ENCODE results near the gene PRAMEF15.
A peak's percentile ranks its signal among the peaks of the same experiment; 100 is the strongest.
"Not testable (repeated sequence)": the region's sequence is repeated elsewhere in the genome, so short reads cannot be mapped to it uniquely, and the experiment has no call there.

PRAMEF15 gene

DNA sequence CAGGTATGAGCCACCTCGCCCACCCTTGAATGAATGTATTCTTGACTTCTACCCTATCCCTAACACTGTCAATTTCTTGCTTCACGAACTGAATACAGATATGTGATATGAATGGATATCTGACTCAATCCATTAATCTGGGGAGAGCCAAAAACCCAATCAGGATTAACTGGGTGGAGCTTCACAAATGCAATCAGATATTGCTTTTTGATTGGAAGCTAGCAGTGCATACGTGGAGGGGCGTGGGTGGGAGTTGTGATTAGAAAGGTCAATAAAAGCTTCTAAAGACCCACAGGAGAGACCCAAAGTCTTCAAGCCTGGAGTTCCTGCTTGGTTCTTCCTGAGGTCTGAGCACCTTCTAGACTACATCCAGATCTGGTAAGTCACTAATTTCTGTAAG lies at the start of gene PRAMEF15:
TSS of gene PRAMEF15 (plus strand) at position 301 of the 400 bp plus-strand sequence. CDS start 2,827 bp downstream, outside the sequence.
- DNase-seq, result not testable (repeated sequence)

DNA sequence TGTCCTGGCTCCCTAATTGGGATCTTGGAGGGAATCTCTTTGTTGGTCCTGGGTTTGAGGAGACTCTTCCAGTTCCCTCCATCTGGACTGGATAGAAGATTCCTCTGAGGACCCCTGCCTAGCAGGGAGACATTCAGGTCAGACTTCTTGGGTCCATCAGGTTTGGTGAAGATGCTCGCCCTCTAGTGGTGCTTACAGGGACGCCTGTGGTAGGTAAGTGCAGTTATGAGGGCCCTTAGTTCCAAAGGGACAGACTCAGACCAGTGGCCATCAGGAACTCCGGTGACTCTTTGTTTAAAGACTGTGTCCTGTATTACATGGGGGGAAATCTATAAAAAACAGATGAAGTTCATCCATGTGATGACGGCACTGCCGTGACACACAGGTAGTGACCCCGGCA lies 38.4 kb upstream of the PRAMEF15 start:
- not testable (repeated sequence) for DNase-seq

DNA sequence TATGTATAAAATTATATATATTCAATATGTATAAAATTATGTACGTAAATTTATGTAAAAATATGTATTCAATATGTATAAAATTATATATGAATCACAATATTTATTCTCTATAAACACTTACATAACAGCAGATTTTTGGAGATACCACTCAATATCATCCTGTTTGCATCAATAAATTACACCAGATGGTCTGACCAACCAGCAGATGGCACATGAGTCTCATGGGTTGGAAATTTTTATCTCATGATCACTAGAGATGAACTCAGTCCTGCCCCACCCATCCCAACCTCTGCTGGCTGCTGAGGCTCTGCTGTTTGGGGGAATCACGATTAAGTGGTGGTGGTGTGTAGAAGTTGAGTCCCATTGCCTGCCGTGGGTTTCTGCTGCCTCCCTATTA lies 35.8 kb upstream of the PRAMEF15 start:
- DNase-seq, result not testable (repeated sequence)

DNA sequence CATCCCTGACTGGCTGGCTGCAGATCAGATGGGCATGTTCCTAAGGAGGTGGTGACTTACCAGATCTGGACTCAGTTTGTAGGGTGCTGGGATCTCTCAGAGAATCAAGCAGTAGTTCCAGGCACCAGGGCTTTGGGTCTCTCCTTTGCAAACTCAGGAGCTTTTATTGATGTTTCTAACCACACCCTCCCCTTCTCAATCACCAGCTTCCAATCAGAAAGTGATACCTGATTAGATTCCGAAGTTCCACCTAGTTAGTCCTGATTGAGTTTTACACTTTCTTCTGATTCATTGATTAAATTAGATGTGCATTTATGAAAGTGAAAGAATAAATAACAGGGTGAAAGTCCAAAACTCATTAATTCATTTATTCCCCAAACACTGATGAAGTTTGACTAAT lies 30.3 kb upstream of the PRAMEF15 start, which contains the start of gene PRAMEF8:
TSS of gene PRAMEF8 (minus strand) at position 101 of the 400 bp plus-strand sequence. CDS start 1,046 bp downstream, outside the sequence.
- not testable (repeated sequence) for DNase-seq

DNA sequence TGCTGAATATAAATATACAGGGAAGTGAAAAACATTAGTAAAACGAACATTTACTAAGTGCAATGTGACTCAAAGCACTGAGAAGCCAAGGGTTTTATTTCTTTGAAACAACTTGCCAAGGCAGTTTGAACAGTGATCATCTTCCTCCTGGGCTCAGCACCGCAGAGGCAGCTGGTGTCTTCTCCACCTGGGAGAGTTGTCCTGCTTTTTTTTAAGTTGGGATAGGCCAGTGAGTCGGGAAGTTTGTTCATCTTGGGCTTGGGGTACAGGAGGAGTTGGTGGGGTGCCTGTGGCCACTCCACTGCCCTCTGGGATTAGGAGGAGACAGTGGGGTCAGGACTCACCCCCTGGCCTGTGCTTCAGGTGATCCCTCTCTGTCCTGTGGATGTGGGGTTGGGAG lies 26.4 kb upstream of the PRAMEF15 start:
- DNase-seq, result not testable (repeated sequence)

DNA sequence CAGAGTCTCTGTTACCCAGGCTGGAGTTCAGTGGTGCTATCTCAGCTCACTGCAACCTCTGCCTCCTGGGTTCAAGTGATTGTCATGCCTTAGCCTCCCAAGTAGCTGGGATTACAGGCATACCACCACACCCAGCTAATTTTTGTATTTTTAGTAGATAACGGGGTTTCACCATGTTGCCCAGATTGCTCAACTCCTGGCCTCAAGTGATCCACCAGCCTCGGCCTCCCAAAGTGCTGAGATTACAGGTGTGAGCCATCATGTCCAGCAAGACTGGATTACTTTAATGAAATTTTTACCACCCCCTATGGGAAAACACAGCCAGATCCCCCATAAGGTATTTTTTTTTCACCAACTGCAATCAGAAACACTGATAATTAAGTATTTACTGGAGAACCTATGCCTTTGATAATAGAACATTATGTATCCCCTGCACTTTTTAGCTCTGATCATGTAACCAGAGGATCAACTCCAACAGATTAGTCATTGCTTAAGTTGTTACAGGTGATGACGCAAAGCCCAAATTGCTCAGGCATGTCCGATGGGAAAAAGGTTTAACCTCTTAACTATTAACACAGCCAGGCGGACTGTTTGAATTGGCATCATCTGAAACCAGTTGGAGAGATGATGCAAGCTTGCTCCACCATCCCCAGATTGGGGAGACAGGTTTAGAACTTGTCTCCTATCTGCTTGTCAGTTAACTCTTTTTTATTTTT lies 18.0 kb upstream of the PRAMEF15 start:
- not testable (repeated sequence) for DNase-seq

DNA sequence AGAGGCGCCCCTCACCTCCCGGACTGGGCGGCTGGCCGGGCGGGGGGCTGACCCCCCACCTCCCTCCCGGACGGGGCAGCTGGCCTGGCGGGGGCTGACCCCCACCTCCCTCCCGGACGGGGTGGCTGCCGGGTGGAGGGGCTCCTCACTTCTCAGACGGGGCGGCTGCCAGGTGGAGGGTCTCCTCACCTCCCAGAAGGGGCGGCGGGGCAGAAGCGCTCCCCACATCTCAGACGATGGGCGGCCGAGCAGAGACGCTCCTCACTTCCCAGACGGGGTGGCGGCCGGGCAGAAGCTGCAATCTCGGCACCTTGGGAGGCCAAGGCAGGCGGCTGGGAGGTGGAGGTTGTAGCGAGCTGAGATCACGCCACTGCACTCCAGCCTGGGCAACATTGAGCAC lies 16.7 kb upstream of the PRAMEF15 start:
- DNase-seq, result not testable (repeated sequence)

DNA sequence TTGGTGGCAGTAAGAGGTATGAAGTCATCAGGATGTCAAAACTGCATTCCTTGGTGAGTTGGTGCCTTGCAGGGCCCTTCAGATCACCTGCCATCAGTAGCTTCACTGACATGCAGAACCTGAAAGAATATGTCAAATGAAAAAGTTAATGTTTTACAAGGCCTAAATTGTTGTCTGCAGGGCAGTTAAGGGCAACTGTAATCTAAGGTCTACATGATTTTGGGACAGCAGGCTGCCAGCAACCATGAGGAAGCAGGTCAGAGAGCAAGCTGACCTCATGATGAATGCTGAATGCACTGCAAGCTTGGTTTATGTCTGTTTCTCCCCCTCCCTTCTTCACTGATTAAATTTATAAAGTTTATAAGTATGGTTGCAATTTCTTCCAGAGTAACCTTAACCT lies 13.2 kb upstream of the PRAMEF15 start:
- not testable (repeated sequence) for DNase-seq

DNA sequence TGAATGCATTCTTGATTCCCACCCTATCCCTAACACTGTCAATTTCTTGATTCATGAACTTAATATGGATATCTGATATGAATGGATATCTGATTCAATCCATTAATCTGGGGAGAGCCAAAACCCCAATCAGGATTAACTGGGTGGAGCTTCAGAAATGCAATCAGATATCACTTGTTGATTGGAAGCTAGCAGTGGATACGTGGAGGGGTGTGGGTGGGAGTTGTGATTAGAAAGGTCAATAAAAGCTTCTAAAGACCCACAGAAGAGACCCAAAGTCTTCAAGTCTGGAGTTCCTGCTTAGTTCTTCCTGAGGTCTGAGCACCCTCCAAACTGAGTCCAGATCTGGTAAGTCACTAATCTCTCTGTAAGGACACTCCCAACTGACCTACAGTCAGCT lies 12.1 kb upstream of the PRAMEF15 start, which contains the start of gene PRAMEF33:
TSS of gene PRAMEF33 (plus strand) at position 301 of the 400 bp plus-strand sequence. CDS start 2,416 bp downstream, outside the sequence.
- DNase-seq, result not testable (repeated sequence)

DNA sequence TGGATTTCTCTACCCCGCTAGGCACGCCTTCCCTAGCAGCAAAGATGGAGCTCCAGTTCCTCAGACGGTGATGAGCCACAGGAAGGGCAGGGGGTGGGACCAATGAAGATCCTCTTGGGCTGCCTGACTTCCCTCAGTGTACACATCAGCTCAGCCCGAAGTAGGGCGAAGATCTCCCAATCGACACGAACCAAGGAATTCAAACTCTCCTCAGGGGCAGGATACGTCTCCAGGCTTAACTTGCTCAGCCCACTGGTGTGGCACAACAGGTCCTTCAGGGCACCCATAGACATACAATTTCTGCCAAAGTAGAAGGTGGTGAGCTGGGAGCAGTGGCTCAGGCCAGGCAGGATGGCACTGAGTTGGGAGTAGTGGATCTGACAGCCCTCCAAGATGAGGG lies 27.1 kb downstream of the PRAMEF15 start:
- not testable (repeated sequence) for DNase-seq

DNA sequence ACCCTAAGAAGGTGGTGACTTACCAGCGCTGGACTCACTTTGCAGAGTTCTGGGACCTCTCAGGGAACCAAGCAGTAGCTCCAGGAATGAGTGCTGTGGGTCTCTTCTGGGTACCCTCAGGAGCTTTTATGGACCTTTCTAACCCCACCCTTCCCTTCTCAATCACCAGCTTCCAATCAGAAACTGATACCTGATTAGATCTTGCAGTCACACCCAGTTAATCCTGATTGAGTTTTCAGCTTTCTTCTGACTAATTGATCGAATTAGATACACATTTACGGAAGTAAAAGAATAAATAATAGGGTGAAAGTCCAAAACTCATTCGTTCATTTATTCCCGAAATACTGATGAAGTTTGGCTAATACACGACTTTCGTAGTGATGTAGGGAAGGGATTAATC lies 31.7 kb downstream of the PRAMEF15 start, which contains the start of gene PRAMEF14:
TSS of gene PRAMEF14 (minus strand) at position 101 of the 400 bp plus-strand sequence. CDS start 1,820 bp downstream, outside the sequence.
- DNase-seq, result not testable (repeated sequence)

DNA sequence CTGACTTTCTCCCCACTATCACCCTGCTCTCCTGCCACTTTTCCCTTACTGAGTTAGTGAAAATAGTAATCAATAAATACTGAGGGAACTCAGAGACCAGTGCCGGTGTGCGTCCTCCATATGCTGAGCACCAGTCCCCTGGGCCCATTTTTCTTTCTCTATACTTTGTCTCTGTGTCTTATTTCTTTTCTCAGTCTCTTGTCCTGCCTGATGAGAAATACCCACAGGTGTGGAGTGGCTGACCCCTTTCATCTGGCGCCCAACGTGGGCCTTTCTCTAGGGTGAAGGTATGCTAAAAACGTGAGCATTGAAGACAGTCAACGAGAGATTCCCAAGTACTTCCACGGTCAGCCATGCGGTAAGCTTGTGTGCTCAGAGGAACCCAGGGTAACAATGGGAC lies 38.1 kb downstream of the PRAMEF15 start:
- not testable (repeated sequence) for DNase-seq

DNA sequence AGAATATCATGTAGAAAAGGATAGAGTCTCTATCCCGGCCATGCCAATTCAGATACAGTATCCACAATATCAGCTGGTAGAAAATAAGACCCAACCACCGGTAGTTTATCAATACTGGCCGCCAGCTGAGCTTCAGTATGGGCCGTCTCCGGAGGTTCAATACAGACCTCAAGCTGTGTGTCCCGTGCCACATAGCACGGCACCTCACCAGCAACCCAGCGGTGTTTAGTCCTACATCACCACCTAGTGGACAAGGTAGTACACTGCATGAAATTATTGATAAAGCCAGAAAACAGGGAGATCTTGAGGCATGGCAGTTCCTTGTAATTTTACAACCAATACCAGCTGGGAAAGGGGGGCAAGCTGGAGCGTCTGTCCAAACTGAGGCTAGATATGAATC lies 39.1 kb downstream of the PRAMEF15 start:
- DNase-seq, result not testable (repeated sequence)

DNA sequence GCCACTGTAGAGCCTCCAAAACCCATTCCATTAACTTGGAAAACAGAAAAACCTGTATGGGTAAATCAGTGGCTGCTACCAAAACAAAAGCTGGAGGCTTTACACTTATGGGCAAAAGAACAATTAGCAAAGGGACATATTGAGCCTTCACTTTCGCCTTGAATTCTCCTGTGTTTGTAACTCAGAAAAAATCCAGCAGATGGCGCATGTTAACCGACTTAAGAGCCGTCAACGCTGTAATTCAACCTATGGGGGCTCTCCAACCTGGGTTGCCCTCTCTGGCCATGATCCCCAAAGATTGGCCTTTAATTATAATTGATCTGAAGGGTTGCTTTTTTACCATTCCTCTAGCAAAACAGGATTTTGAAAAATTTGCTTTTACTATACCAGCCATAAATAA lies 41.4 kb downstream of the PRAMEF15 start:
- peak in 6 of 51 donors; percentile 5 to 36 (median 10) for DNase-seq

DNA sequence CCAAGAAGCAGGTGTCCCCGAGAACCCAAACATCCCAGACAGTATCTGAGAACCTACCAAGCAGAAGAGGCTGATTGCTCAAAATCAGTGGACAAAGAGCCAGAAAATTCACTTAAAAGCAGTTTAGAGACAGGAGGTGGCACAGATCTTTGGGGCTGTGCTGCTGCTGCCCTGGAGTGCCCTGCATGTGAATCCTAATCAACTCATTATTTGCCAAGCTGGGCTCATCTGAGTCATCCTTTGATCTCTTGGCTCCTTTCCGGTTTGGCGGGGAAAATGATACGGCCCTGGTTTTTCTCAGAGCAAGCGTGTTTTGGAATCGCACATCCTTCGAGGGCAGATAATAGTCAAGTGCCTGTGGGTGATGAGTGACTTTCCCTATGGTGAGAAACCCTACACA lies 47.0 kb downstream of the PRAMEF15 start:
- DNase-seq, result not testable (repeated sequence)

DNA sequence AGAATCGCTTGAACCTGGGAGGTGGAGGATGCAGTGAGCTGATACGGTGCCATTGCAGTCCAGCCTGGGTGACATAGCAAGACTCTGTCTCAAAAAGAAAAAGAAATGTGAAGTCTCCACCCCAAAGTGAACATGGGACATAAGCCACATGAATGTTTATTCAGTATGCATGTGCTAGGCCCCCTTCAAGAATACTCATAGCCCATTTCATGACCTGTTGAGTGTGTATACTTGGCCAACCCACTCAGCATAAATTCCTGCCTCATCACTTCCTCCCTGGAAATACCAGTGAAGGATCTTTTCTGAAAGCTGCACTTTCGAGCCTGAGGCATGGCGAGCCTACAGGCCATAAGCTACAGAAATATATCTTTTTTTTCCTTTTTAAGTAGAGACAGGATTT lies 49.5 kb downstream of the PRAMEF15 start:
- not testable (repeated sequence) for DNase-seq

DNA sequence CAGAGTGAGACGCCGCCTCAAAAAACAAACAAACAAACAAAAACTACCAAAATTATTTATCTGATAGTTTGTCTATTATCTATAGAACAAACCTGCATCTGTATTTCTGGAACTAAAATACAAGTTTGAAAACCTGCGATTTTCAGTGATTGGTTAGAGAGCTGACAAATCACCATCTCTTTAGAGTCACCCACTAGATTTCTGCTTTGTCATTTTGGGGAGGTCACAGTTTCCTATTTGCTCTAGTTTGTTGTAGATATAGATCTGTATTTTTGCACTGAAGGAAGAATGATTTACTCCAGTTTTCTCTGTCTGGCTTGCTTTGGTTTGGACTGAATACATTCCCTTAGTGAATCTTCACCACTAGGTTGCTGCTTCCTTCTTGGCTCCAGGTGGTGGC lies 51.2 kb downstream of the PRAMEF15 start:
- not testable (repeated sequence) for DNase-seq

DNA sequence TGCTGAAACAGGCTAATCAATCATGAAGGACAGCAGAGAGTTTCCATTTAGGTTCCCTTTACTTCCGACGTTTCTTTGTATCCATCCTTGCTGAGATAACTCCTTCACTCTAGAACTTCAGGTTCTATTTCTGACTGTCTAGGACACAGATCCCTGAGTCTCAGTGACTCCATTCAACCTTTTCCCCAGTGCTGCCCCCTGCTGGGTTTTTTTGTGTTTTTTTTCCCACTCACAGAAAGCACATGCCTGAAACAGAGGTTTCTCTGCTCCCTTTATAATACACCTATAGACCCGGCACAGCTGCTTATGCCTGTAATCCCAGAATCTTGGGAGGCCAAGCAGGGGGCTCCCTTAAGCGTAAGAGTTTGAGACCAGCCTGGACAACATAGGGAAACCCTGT lies 53.2 kb downstream of the PRAMEF15 start:
- DNase-seq, result peak in 6 of 51 donors; percentile 1 to 10 (median 4)
